Right atrium auricular region (tissue), 2 donors: ENCODE data around the gene FBXO3. TPM values are rescaled to one million over a fixed set of nuclear protein-coding genes. Genes with fewer than 3 reads are reported as not detected.

ENCODE experiments used
- DNase-seq: peaks from one replicate; pipeline ENCODE4 v3.0.0-alpha.2; 2019; ENCODE audit warnings: low spot score
- H3K27ac ChIP-seq, 2 donors: fragments of 200-600 bp; sonication (generic); 1 replicate in 1 of 2; 2 replicates in 1 of 2; pipeline ENCODE4 v1.5.1; 2016 to 2019
- H3K27me3 ChIP-seq, 2 donors: fragments of 200-600 bp; sonication (generic); one replicate each; pipeline versions ENCODE4 v1.5.1 to v1.6.0; 2017 to 2019
- H3K36me3 ChIP-seq: fragments of 200-600 bp; sonication (generic); one replicate; pipeline ENCODE4 v1.5.1; 2016
- H3K4me1 ChIP-seq, 2 donors: fragments of 200-600 bp; sonication (generic); one replicate each; pipeline versions ENCODE4 v1.5.1 to v1.6.0; 2017 to 2019
- H3K4me3 ChIP-seq, 2 donors: fragments of 200-600 bp; sonication (generic); 1 replicate in 1 of 2; 2 replicates in 1 of 2; pipeline ENCODE4 v1.5.1; 2017 to 2019; ENCODE audit warnings: mild to moderate bottlenecking in 1 of 2, moderate library complexity in 1 of 2
- H3K9me3 ChIP-seq, 2 donors: fragments of 200-600 bp; sonication (generic); one replicate each; pipeline ENCODE4 v1.5.1; 2019
- CTCF ChIP-seq, 2 donors: fragments of 200-600 bp; sonication (generic); IDR thresholded peaks; one replicate each; pipeline ENCODE4 v1.5.1; 2019; ENCODE audit warnings: antibody characterized with exemption in 2 of 2
- total RNA-seq, 2 donors: library from RNA; depleted of rRNA; stranded (reverse); fragments of >200 nt; gene quantifications; one replicate each; pipeline ENCODE4 v1.1.0, GENCODE V29; 2016

FBXO3 gene
- total RNA-seq, 2 donors from 2014 or later: 30.7 to 47.9 TPM

GRCh38 chr11:33785609-33786008 lies 11.3 kb upstream of the FBXO3 start:
- Histone ChIP-seq H3K4me1 (peaks cover 0 to under 1% of the 10 kb centered on the region in 2 donors), H3K4me3 (no peak overlapping the region), H3K27me3 (no peaks in the 10 kb centered on the region), H3K9me3 (no peaks in the 10 kb centered on the region), H3K36me3 (no peaks in the 10 kb centered on the region), H3K27ac (no peak overlapping the region)
- DNase-seq: no peak
- TF ChIP-seq CTCF (IDR thresholded peaks at IDR 0.05): no peak

- H3K36me3 ChIP-seq: no peaks in the 10 kb centered on the region
- peak overlapping the region in 1 of 2 donors; percentile 64 for H3K27ac ChIP-seq
Observed at GRCh38 chr11:33779849-33780528, 5.7 kb upstream of the FBXO3 start.

GRCh38 chr11:33778675-33779074 lies 4.4 kb upstream of the FBXO3 start:
- H3K27me3 ChIP-seq: no peaks in the 10 kb centered on the region
- peaks cover 0 to 40% of the 10 kb centered on the region in 2 donors for H3K4me1 ChIP-seq
- H3K9me3 ChIP-seq: no peaks in the 10 kb centered on the region
- no peak overlapping the region for H3K27ac ChIP-seq
- H3K36me3 ChIP-seq: no peaks in the 10 kb centered on the region
- H3K4me3 ChIP-seq: no peak overlapping the region
- no peak for DNase-seq
- TF ChIP-seq CTCF (IDR thresholded peaks at IDR 0.05): no peak

More at GRCh38 chr11:33779849-33780528, 5.7 kb upstream of the FBXO3 start:
- no peaks in the 10 kb centered on the region for H3K9me3 ChIP-seq
- TF ChIP-seq CTCF (IDR thresholded peaks at IDR 0.05): no peak
- no peak for DNase-seq
- peaks cover 0 to 37% of the 10 kb centered on the region in 2 donors for H3K4me1 ChIP-seq
- no peaks in the 10 kb centered on the region for H3K27me3 ChIP-seq
- H3K4me3 ChIP-seq: no peak overlapping the region

GRCh38 chr11:33777906-33778305 lies 3.6 kb upstream of the FBXO3 start:
- no peak overlapping the region for H3K4me3 ChIP-seq
- no peak overlapping the region for H3K27ac ChIP-seq
- no peak for DNase-seq
- H3K9me3 ChIP-seq: no peaks in the 10 kb centered on the region
- peaks cover 0 to 47% of the 10 kb centered on the region in 2 donors for H3K4me1 ChIP-seq
- no peaks in the 10 kb centered on the region for H3K27me3 ChIP-seq
- TF ChIP-seq CTCF (IDR thresholded peaks at IDR 0.05): no peak
- H3K36me3 ChIP-seq: no peaks in the 10 kb centered on the region

- no peak overlapping the region for H3K4me3 ChIP-seq
- H3K4me1 ChIP-seq: peaks cover 0 to 61% of the 10 kb centered on the region in 2 donors
- no peaks in the 10 kb centered on the region for H3K27me3 ChIP-seq
- DNase-seq: no peak
- no peak overlapping the region for H3K27ac ChIP-seq
- TF ChIP-seq CTCF (IDR thresholded peaks at IDR 0.05): no peak
- H3K9me3 ChIP-seq: no peaks in the 10 kb centered on the region
- H3K36me3 ChIP-seq: no peaks in the 10 kb centered on the region
Observed at GRCh38 chr11:33775832-33776470, 1.6 kb upstream of the FBXO3 start.
